Effector memory CD4-positive, alpha-beta T cell (primary cell): ENCODE measurements around the gene GRM1.

Experiments
- DNase-seq, 3 donors: peaks; one replicate each; pipeline ENCODE4 v3.0.0-alpha.2; 2020
- H3K27ac ChIP-seq: 2 replicates; pipeline ENCODE4 v1.7.0; 2013; ENCODE audit warnings: mild to moderate bottlenecking, low read length, moderate library complexity; ENCODE audit not compliant: insufficient read depth, poor library complexity, severe bottlenecking
- H3K27me3 ChIP-seq: replicated peaks from 2 replicates; pipeline ENCODE4 v1.7.0; 2013; ENCODE audit warnings: mild to moderate bottlenecking, low read length; ENCODE audit not compliant: insufficient read depth, control insufficient read depth, poor library complexity, severe bottlenecking
- H3K36me3 ChIP-seq: 2 replicates; pipeline ENCODE4 v1.7.0; 2013; ENCODE audit warnings: mild to moderate bottlenecking, low read length, moderate library complexity; ENCODE audit not compliant: control insufficient read depth, insufficient read depth
- H3K4me1 ChIP-seq: 2 replicates; pipeline ENCODE4 v1.7.0; 2013; ENCODE audit warnings: low read length, mild to moderate bottlenecking; ENCODE audit not compliant: control insufficient read depth, insufficient read depth, poor library complexity, severe bottlenecking
- H3K4me3 ChIP-seq: 2 replicates; pipeline ENCODE4 v1.7.0; 2013; ENCODE audit warnings: low read length, low read depth, mild to moderate bottlenecking; ENCODE audit not compliant: insufficient read depth, poor library complexity, severe bottlenecking
- H3K9me3 ChIP-seq: 2 replicates; pipeline ENCODE4 v1.7.0; 2013; ENCODE audit warnings: mild to moderate bottlenecking, low read length, moderate library complexity; ENCODE audit not compliant: control insufficient read depth

The GRM1 gene

DNA sequence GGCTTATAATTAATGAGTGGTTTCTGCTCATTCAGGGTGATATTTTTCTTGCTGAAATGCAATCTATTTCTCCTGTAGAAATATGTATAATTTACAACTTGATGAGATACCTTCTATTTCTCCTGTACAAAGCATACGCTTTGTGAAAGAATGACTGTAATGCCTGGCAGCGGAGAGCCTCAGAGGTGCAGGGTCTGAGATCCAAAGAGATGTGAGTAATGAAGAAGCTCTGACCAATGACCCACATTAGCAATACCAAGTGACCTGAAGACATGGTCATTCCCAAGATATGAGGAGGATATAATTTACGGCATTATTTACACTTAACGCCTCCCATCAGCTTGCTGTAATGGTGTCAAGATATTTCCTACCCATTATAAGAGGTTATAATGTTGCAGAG is 416.4 kb downstream of the GRM1 start:
- Histone ChIP-seq H3K4me1 (no peaks in the 10 kb centered on the region), H3K9me3 (no peaks in the 10 kb centered on the region), H3K27ac (no peak overlapping the region), H3K4me3 (no peak overlapping the region), H3K36me3 (no peaks in the 10 kb centered on the region), H3K27me3 (no peaks in the 10 kb centered on the region)
- DNase-seq: no peak

GRCh38 chr6:146456886-146457285 is 428.0 kb downstream of the GRM1 start:
- no peaks in the 10 kb centered on the region for H3K36me3 ChIP-seq
- H3K27ac ChIP-seq: no peak overlapping the region
- H3K27me3 ChIP-seq: no peaks in the 10 kb centered on the region
- H3K4me1 ChIP-seq: no peaks in the 10 kb centered on the region
- no peak overlapping the region for H3K4me3 ChIP-seq
- no peaks in the 10 kb centered on the region for H3K9me3 ChIP-seq
- no peak for DNase-seq

- H3K27me3 ChIP-seq: no peaks in the 10 kb centered on the region
- H3K9me3 ChIP-seq: no peaks in the 10 kb centered on the region
- H3K36me3 ChIP-seq: no peaks in the 10 kb centered on the region
- no peak overlapping the region for H3K27ac ChIP-seq
- no peak overlapping the region for H3K4me3 ChIP-seq
- no peak for DNase-seq
- H3K4me1 ChIP-seq: no peaks in the 10 kb centered on the region
These were observed 432.1 kb downstream of the GRM1 start for GRCh38 chr6:146460941-146461340.

DNA sequence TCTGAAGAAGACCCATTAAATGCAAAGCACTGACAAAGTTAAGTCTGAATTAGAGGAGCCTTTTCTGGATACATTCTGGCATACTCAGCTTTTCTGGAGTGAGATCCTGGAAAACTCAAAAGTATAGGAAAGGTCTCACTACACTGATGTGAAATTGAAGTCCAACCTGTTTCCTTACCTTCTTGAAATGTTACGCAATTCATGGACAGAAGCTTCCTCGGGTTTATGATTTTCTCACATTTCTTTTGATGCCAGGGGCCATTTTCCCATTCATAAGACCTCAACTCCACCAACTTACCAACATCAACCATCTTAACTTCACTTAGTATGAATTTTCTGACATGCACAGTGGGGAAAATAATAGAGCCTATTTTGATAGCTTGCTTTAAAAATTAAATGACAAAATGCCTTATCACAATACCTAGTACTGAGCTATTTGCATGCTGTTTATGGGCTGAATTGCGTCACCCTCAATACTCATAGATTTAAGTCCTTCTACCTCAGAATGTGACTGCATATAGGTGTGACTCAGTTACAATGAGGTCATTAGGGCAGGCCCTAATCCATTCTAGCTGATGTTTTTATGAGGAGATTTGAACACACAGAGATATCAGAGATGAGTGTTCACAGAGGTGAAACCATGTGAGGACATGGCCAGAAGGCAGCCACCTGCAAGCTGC is 441.4 kb downstream of the GRM1 start:
- Histone ChIP-seq H3K4me1 (no peaks in the 10 kb centered on the region), H3K4me3 (no peak overlapping the region), H3K27ac (no peak overlapping the region), H3K27me3 (no peaks in the 10 kb centered on the region), H3K9me3 (no peaks in the 10 kb centered on the region), H3K36me3 (no peaks in the 10 kb centered on the region)
- DNase-seq: no peak

DNA sequence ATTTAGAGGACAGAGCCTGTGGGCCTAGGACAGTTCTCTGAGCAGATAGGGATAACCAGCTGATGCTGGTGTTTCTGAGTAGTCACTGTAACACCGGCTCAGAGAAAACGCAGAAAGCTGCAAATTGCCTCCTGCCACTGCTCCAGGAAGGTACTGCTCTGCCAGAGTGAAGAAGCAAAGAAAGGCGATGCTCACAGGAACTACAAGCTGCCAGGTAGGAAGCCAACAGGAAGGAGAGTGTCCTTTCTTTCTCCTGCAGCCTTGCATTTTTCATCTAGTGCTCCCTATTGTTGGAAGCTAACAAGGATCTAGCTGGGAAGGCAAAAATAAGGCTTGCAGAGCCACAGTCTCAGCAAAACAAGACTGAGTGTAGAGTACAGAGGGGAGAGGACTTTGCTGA is 444.1 kb downstream of the GRM1 start:
- Histone ChIP-seq H3K4me3 (no peak overlapping the region), H3K4me1 (no peaks in the 10 kb centered on the region), H3K9me3 (no peaks in the 10 kb centered on the region), H3K36me3 (no peaks in the 10 kb centered on the region), H3K27me3 (no peaks in the 10 kb centered on the region), H3K27ac (no peak overlapping the region)
- no peak for DNase-seq

DNA sequence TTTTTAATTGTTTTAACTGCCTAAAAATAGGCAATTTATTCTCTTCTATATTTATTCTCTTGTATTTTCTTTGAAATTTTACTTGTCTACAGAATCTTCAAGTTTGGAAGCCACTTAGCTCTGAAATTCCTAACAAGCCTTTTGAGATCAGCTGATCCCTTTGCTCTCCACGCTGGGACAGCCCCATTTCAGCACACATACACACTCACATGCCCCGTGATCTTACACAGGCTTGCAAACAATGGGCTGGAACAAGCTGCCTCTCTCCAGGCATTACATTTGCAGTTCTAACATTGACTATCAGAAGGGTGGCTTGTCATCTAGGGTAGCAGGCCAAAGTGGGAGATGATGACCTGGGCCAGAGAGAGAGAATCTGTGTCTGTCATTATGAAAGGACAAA is 452.7 kb downstream of the GRM1 start:
- Histone ChIP-seq H3K4me1 (no peaks in the 10 kb centered on the region), H3K4me3 (no peak overlapping the region), H3K9me3 (no peaks in the 10 kb centered on the region), H3K27me3 (no peaks in the 10 kb centered on the region), H3K27ac (no peak overlapping the region), H3K36me3 (no peaks in the 10 kb centered on the region)
- no peak for DNase-seq

- DNase-seq: no peak
- Histone ChIP-seq H3K4me3 (no peak overlapping the region), H3K4me1 (no peaks in the 10 kb centered on the region), H3K27me3 (no peaks in the 10 kb centered on the region), H3K27ac (no peak overlapping the region), H3K36me3 (no peaks in the 10 kb centered on the region), H3K9me3 (no peaks in the 10 kb centered on the region)
These were observed 455.5 kb downstream of the GRM1 start for GRCh38 chr6:146484411-146484810.
